DND-41 (cell line): ENCODE data around the gene AARSD1.
A peak's percentile ranks its signal among the peaks of the same experiment; 100 is the strongest.
"Not testable (repeated sequence)": the region's sequence is repeated elsewhere in the genome, so short reads cannot be mapped to it uniquely, and the experiment has no call there.

Experiments used
- ATAC-seq: fragments of 200-7000 bp; cut with Tn5 transposase; 3 replicates; pipeline ENCODE4 v1.9.1; 2021; ENCODE audit warnings: low read depth; ENCODE audit not compliant: insufficient read depth
- DNase-seq: peaks from one replicate; pipeline ENCODE4 v3.0.0-alpha.2; 2020
- H2AFZ ChIP-seq: 2 replicates; pipeline ENCODE4 v1.6.0; 2012; ENCODE audit warnings: low read depth, low read length
- H3K27ac ChIP-seq: 2 replicates; pipeline ENCODE4 v1.5.1; 2012; ENCODE audit warnings: low read length, inconsistent platforms
- H3K27me3 ChIP-seq: fragments of 200-600 bp; sonication (generic); 2 replicates; pipeline ENCODE4 v1.6.0; 2012; ENCODE audit warnings: low read length, mild to moderate bottlenecking, inconsistent platforms; ENCODE audit not compliant: insufficient read depth, poor library complexity
- H3K36me3 ChIP-seq: 2 replicates; pipeline ENCODE4 v1.5.1; 2012; ENCODE audit warnings: low read length, inconsistent platforms; ENCODE audit not compliant: insufficient read depth
- H3K4me1 ChIP-seq: 2 replicates; pipeline ENCODE4 v1.5.1; 2012; ENCODE audit warnings: mild to moderate bottlenecking, low read length; ENCODE audit not compliant: insufficient read depth
- H3K4me2 ChIP-seq: 2 replicates; pipeline ENCODE4 v1.6.0; 2012; ENCODE audit warnings: mild to moderate bottlenecking, moderate library complexity, low read length, inconsistent platforms; ENCODE audit not compliant: insufficient read depth
- H3K4me3 ChIP-seq, 2 experiments: fragments of 200-600 bp in 1 of 2; shearing (Covaris generic) in 1 of 2; 2 replicates each; pipeline ENCODE4 v1.5.1; 2012 to 2016; ENCODE audit warnings: inconsistent platforms in 2 of 2, low read length in 2 of 2, mild to moderate bottlenecking in 2 of 2, low read depth in 1 of 2, moderate library complexity in 1 of 2
- H3K79me2 ChIP-seq: 2 replicates; pipeline ENCODE4 v1.6.0; 2012; ENCODE audit warnings: low read length, inconsistent platforms; ENCODE audit not compliant: insufficient read depth
- H3K9ac ChIP-seq: 2 replicates; pipeline ENCODE4 v1.6.0; 2012; ENCODE audit warnings: low read depth, mild to moderate bottlenecking, inconsistent platforms, low read length, moderate library complexity
- H3K9me3 ChIP-seq: 2 replicates; pipeline ENCODE4 v1.5.1; 2012; ENCODE audit warnings: low read length, moderate library complexity, mild to moderate bottlenecking, inconsistent platforms; ENCODE audit not compliant: insufficient read depth, severe bottlenecking
- H4K20me1 ChIP-seq: 2 replicates; pipeline ENCODE4 v1.6.0; 2012; ENCODE audit warnings: low read length; ENCODE audit not compliant: insufficient read depth
- EZH2 ChIP-seq: IDR thresholded peaks from 3 replicates; pipeline ENCODE4 v1.6.1; 2012; ENCODE audit warnings: borderline replicate concordance, low read depth, mild to moderate bottlenecking, moderate library complexity, low read length, inconsistent platforms; ENCODE audit not compliant: severe bottlenecking
- TF ChIP-seq, protein P1 (sequence below): IDR thresholded peaks from 2 replicates; pipeline ENCODE4 v1.5.1; 2012; ENCODE audit warnings: borderline replicate concordance, low read length, moderate library complexity, mild to moderate bottlenecking; ENCODE audit not compliant: poor library complexity, severe bottlenecking; ENCODE audit errors: extremely low read depth

Gene AARSD1

DNA sequence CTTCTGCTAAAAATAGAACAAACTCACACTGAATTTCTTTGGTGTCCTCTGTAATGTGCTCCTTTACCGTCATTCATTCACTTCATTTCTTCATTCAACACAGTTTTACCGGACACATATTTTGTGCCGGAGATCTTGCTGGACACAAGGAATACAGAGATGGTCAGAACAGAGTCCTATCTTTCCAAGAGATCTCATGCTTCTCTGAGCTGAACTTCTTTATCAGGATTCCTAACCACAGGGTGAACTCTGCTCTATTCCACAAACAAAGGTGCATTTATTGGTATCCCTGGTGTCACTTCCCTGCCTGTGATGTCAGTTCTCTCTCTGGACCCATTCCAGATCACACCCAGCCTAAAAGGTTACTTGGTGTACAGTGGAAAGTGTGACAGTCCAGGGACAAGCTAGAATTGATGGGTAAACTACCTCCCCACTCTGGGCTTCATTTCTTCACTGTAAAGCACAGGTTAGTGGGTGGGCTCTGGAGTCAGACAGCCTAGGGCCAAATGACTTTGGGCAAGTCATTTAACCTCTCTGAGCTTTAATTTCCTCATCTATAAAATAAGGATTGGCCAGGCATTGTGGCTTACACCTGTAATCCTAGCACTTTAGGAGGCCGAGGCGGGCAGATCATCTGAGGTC is 46.5 kb upstream of the AARSD1 start:
- no peak for TF ChIP-seq EZH2
- TF ChIP-seq, protein P1, sequence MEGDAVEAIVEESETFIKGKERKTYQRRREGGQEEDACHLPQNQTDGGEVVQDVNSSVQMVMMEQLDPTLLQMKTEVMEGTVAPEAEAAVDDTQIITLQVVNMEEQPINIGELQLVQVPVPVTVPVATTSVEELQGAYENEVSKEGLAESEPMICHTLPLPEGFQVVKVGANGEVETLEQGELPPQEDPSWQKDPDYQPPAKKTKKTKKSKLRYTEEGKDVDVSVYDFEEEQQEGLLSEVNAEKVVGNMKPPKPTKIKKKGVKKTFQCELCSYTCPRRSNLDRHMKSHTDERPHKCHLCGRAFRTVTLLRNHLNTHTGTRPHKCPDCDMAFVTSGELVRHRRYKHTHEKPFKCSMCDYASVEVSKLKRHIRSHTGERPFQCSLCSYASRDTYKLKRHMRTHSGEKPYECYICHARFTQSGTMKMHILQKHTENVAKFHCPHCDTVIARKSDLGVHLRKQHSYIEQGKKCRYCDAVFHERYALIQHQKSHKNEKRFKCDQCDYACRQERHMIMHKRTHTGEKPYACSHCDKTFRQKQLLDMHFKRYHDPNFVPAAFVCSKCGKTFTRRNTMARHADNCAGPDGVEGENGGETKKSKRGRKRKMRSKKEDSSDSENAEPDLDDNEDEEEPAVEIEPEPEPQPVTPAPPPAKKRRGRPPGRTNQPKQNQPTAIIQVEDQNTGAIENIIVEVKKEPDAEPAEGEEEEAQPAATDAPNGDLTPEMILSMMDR = no peak

DNA sequence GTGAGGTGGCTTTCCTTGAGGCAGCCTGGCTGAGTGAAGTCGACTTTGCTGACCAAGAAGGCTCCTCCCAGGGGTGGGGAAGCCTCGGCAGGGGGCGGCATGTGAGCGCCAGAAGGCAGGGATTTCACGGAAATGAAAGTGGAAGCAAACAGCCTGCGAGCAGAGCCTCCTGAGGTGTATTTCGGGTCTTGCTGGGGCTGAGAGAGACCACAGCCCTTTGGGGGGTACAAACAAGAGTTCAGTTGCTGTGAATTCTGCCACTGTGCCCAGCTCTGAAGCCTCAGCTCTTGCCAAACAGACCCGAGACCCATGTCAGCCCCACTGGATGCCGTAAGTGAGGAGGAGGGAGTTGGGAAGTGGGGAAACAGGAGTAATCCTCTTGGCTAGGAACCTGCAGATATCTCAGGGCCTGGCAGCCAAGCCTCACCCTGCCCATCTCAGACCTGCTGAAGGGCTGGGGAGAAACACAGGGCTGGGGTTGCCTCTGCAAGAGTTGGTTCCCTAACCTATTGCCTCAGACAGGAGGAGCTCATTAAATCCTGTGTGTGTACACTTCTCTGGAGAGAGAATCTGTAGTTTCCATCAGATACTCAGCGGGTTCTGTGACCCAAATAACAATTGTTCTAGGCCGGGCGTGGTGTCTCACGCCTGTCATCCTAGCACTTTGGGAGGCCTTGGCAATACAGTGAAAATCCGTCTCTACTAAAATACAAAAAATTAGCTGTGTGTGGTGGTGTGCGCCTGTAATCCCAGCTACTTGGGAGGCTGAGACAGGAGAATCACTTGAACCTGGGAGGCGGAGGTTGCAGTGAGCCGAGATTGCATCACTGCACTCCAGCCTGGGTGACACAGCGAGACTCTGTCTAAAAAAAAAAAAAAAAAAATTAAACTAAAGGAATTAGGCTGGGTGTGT is 42.6 kb upstream of the AARSD1 start, which contains the start of gene IFI35:
Gene IFI35, plus strand, starts transcription at position 146 of the 913 bp plus-strand sequence. Its CDS starts 164 bp downstream, at position 310.
- Histone ChIP-seq H3K4me3 (peak within 1 kb of the TSS; percentile 32 to 65; a peak in 3 of 4 replicates), H3K27ac (peak within 1 kb of the TSS; percentile 92), H3K4me1 (peaks cover 15% of the 10 kb centered on the region), H2AFZ (peak within 1 kb of the TSS; percentile 89), H3K27me3 (no peaks in the 10 kb centered on the region), H3K4me2 (peak within 1 kb of the TSS; percentile 72), H3K36me3 (peaks cover 21% of the 10 kb centered on the region), H3K9me3 (no peaks in the 10 kb centered on the region), H4K20me1 (no peaks in the 10 kb centered on the region), H3K9ac (peak within 1 kb of the TSS; percentile 69), H3K79me2 (0 out of 2 replicates have a peak, but pooled peaks cover 5% of the 10 kb centered on the region)
- peak; percentile 92 for DNase-seq
- ATAC-seq = peak; percentile 98
- no peak for TF ChIP-seq EZH2
- TF ChIP-seq, protein P1 = peak; percentile 86

More for the DNA sequence above, 46.5 kb upstream of the AARSD1 start:
- no peaks in the 10 kb centered on the region for H4K20me1 ChIP-seq
- H3K9me3 ChIP-seq = no peaks in the 10 kb centered on the region
- H3K4me3 ChIP-seq = no peak overlapping the region
- no peak for ATAC-seq
- no peaks in the 10 kb centered on the region for H3K27me3 ChIP-seq
- no peak overlapping the region for H2AFZ ChIP-seq
- H3K4me1 ChIP-seq = peaks cover 15% of the 10 kb centered on the region
- no peak overlapping the region for H3K27ac ChIP-seq
- no peak overlapping the region for H3K9ac ChIP-seq
- DNase-seq = no peak
- no peak overlapping the region for H3K4me2 ChIP-seq
- H3K36me3 ChIP-seq = peaks cover 14% of the 10 kb centered on the region
- 0 out of 2 replicates have a peak, but pooled peaks cover 5% of the 10 kb centered on the region for H3K79me2 ChIP-seq

DNA sequence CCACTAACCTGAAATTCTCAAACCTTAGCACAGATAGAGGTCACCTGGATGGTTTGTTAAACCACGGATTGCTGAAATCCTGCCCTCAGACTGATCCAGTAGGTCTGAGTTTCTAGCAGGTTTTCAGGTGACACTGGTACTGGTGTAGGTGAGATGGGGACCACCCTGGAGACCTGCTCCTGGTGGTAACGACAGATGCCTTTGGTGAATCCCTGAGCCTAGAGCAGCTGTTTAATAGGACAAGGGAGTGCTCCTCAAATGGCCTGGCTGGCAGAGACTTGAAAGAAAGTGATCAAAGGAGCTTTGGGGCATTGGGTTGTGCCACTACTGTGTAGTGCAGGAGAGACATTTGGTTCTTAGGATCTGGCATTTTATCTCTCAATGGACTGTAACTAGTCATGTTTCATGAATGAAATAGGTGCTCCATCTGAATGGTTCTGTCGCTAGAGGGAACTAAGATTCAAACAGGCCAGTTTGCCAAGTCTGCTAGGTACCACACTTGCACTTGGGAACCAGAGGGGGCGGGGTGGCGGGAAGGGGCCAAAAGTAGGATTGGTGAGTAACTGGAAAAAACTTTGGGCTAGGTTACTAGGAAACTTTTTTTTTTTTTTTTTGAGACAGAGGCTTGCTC is 39.4 kb upstream of the AARSD1 start:
- Histone ChIP-seq H4K20me1 (peaks cover 22% of the 10 kb centered on the region), H3K4me3 (no peak overlapping the region), H3K27me3 (no peaks in the 10 kb centered on the region), H3K79me2 (peaks cover 22% of the 10 kb centered on the region), H3K36me3 (peaks cover 50% of the 10 kb centered on the region), H3K4me1 (peaks cover 30% of the 10 kb centered on the region), H3K9ac (no peak overlapping the region; the same call in 1 of the 2 replicates), H3K4me2 (no peak overlapping the region), H2AFZ (no peak overlapping the region), H3K9me3 (no peaks in the 10 kb centered on the region), H3K27ac (no peak overlapping the region)
- no peak for TF ChIP-seq EZH2
- TF ChIP-seq, protein P1 = no peak
- ATAC-seq = no peak
- DNase-seq = no peak

DNA sequence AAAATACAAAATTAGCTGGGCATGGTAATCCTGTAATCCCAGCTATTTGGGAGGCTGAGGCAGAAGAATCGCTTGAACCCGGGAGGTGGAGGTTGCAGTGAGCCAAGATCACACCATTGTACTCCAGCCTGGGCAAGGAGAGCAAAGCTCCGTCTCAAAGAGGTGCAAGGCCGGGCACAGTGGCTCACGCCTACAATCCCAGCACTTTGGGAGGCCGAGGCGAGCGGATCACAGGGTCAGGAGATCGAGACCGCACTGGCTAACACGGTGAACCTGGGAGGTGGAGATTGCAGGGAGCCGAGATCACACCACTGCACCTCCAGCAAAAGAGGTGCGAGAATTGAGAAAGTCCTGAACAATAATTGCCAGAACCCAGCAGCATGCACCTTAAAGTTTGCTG is 36.6 kb upstream of the AARSD1 start:
- H3K79me2 ChIP-seq = peaks cover 21% of the 10 kb centered on the region
- H3K4me3 ChIP-seq, H3K27me3 ChIP-seq, H3K9ac ChIP-seq, H3K9me3 ChIP-seq, H2AFZ ChIP-seq, H3K4me2 ChIP-seq, DNase-seq, H3K27ac ChIP-seq, ATAC-seq: not testable (repeated sequence)
- peaks cover 26% of the 10 kb centered on the region for H3K4me1 ChIP-seq
- peaks cover 52% of the 10 kb centered on the region for H3K36me3 ChIP-seq
- H4K20me1 ChIP-seq = peaks cover 25% of the 10 kb centered on the region
